Measurements from ENCODE around the gene HSD17B1. TPM values are rescaled to one million over a fixed set of nuclear protein-coding genes. Genes with fewer than 3 reads are reported as not detected.

HSD17B1 gene
- total and polyA plus RNA-seq, 2 of the 13 experiments (the other 11 are each of a cell fraction or from before 2014, with no cell fraction given) = 0.54 to 0.93 TPM

DNA sequence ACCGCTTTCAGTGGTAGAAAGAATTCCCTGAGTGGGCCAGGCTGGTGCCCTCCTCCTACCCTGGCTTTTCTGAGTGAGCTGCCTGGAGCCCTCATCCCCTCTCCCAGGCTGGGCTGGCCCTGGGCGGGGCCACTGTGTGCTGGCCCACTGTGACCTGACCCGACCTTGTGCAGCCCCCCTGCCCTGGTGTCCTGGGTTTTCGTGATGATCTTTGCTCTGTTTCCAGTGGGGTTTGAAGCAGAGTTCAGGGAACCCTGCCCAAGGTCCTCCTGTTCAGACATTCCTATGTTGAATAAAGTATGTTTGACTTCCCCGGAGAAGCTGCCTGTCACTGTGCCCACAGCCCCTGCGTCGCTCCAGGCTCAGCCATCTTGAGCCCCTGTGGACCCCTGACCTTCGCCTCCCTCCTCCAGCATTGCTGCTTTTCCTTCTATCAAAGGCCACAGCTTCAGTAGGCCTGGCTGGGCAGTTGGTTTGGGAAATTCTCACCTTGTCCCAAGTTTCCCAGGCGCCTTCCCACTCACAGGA, 30.4 kb upstream of the HSD17B1 start (continued):
- TF ChIP-seq, protein P1, sequence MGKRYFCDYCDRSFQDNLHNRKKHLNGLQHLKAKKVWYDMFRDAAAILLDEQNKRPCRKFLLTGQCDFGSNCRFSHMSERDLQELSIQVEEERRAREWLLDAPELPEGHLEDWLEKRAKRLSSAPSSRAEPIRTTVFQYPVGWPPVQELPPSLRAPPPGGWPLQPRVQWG (CRISPR knock-in tag; IDR thresholded peaks at IDR 0.05; ENCODE audit: borderline replicate concordance, low read depth) = no peak
- TF ChIP-seq SALL1 (CRISPR knock-in tag; IDR thresholded peaks at IDR 0.05) (peak; percentile 80), NR2F1 (CRISPR knock-in tag; IDR thresholded peaks at IDR 0.05) (peak; percentile 53 to 77; a peak in 2 of 4 replicates), ZNF577 (CRISPR knock-in tag; IDR thresholded peaks at IDR 0.05; ENCODE audit: borderline replicate concordance, low read depth) (no peak), ESRRA (CRISPR knock-in tag; IDR thresholded peaks at IDR 0.05; ENCODE audit: low read depth) (peak; percentile 94), ZNF20 (CRISPR knock-in tag; IDR thresholded peaks at IDR 0.05) (no peak), ZNF564 (CRISPR knock-in tag; IDR thresholded peaks at IDR 0.05) (peak; percentile 96), SIN3B (IDR thresholded peaks at IDR 0.05; ENCODE audit: low read length) (no peak), KAT8 (CRISPR knock-in tag; IDR thresholded peaks at IDR 0.05) (no peak), ATF7 (IDR thresholded peaks at IDR 0.05) (no peak), ATF7 (CRISPR knock-in tag; IDR thresholded peaks at IDR 0.05) (no peak), MEF2D (CRISPR knock-in tag; IDR thresholded peaks at IDR 0.05) (0 out of 2 replicates have a peak, but pooled peaks have one; percentile 16), GATAD2A (CRISPR knock-in tag; IDR thresholded peaks at IDR 0.05) (peak; percentile 82)
- TF ChIP-seq, protein P2, sequence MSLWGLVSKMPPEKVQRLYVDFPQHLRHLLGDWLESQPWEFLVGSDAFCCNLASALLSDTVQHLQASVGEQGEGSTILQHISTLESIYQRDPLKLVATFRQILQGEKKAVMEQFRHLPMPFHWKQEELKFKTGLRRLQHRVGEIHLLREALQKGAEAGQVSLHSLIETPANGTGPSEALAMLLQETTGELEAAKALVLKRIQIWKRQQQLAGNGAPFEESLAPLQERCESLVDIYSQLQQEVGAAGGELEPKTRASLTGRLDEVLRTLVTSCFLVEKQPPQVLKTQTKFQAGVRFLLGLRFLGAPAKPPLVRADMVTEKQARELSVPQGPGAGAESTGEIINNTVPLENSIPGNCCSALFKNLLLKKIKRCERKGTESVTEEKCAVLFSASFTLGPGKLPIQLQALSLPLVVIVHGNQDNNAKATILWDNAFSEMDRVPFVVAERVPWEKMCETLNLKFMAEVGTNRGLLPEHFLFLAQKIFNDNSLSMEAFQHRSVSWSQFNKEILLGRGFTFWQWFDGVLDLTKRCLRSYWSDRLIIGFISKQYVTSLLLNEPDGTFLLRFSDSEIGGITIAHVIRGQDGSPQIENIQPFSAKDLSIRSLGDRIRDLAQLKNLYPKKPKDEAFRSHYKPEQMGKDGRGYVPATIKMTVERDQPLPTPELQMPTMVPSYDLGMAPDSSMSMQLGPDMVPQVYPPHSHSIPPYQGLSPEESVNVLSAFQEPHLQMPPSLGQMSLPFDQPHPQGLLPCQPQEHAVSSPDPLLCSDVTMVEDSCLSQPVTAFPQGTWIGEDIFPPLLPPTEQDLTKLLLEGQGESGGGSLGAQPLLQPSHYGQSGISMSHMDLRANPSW (CRISPR knock-in tag; IDR thresholded peaks at IDR 0.05; ENCODE audit: borderline replicate concordance) = no peak
- TF ChIP-seq, protein P3, sequence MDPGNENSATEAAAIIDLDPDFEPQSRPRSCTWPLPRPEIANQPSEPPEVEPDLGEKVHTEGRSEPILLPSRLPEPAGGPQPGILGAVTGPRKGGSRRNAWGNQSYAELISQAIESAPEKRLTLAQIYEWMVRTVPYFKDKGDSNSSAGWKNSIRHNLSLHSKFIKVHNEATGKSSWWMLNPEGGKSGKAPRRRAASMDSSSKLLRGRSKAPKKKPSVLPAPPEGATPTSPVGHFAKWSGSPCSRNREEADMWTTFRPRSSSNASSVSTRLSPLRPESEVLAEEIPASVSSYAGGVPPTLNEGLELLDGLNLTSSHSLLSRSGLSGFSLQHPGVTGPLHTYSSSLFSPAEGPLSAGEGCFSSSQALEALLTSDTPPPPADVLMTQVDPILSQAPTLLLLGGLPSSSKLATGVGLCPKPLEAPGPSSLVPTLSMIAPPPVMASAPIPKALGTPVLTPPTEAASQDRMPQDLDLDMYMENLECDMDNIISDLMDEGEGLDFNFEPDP (CRISPR knock-in tag; conservative IDR thresholded peaks at IDR 0.05) = no peak
- TF ChIP-seq, protein P4, sequence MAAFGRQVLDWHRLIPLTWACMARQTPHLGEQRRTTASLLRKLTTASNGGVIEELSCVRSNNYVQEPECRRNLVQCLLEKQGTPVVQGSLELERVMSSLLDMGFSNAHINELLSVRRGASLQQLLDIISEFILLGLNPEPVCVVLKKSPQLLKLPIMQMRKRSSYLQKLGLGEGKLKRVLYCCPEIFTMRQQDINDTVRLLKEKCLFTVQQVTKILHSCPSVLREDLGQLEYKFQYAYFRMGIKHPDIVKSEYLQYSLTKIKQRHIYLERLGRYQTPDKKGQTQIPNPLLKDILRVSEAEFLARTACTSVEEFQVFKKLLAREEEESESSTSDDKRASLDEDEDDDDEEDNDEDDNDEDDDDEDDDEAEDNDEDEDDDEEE (CRISPR knock-in tag; IDR thresholded peaks at IDR 0.05) = peak; percentile 63; the same call in 1 of the 2 replicates
- TF ChIP-seq, protein P5, sequence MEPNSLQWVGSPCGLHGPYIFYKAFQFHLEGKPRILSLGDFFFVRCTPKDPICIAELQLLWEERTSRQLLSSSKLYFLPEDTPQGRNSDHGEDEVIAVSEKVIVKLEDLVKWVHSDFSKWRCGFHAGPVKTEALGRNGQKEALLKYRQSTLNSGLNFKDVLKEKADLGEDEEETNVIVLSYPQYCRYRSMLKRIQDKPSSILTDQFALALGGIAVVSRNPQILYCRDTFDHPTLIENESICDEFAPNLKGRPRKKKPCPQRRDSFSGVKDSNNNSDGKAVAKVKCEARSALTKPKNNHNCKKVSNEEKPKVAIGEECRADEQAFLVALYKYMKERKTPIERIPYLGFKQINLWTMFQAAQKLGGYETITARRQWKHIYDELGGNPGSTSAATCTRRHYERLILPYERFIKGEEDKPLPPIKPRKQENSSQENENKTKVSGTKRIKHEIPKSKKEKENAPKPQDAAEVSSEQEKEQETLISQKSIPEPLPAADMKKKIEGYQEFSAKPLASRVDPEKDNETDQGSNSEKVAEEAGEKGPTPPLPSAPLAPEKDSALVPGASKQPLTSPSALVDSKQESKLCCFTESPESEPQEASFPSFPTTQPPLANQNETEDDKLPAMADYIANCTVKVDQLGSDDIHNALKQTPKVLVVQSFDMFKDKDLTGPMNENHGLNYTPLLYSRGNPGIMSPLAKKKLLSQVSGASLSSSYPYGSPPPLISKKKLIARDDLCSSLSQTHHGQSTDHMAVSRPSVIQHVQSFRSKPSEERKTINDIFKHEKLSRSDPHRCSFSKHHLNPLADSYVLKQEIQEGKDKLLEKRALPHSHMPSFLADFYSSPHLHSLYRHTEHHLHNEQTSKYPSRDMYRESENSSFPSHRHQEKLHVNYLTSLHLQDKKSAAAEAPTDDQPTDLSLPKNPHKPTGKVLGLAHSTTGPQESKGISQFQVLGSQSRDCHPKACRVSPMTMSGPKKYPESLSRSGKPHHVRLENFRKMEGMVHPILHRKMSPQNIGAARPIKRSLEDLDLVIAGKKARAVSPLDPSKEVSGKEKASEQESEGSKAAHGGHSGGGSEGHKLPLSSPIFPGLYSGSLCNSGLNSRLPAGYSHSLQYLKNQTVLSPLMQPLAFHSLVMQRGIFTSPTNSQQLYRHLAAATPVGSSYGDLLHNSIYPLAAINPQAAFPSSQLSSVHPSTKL (CRISPR knock-in tag; IDR thresholded peaks at IDR 0.05) = peak; percentile 54; the same call in 1 of the 2 replicates
- TF ChIP-seq, protein P6, sequence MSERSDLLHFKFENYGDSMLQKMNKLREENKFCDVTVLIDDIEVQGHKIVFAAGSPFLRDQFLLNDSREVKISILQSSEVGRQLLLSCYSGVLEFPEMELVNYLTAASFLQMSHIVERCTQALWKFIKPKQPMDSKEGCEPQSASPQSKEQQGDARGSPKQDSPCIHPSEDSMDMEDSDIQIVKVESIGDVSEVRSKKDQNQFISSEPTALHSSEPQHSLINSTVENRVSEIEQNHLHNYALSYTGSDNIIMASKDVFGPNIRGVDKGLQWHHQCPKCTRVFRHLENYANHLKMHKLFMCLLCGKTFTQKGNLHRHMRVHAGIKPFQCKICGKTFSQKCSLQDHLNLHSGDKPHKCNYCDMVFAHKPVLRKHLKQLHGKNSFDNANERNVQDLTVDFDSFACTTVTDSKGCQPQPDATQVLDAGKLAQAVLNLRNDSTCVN (CRISPR knock-in tag; IDR thresholded peaks at IDR 0.05; ENCODE audit: borderline replicate concordance) = no peak
